WTC11 (cell line): ENCODE results near the gene ELMO1.

Experiments used
- CTCF ChIP-seq: fragments of 200-600 bp; IDR thresholded peaks from 2 replicates; pipeline ENCODE4 v1.8.0; 2022; ENCODE audit warnings: antibody characterized with exemption
- MXD4 ChIP-seq: fragments of 250-450 bp; sonication (Bioruptor Pico); IDR thresholded peaks from 2 replicates; pipeline ENCODE4 v1.8.0; 2021; ENCODE audit warnings: mild to moderate bottlenecking, moderate library complexity, borderline replicate concordance
- TF ChIP-seq, protein P1 (sequence below): sonication (generic); formaldehyde crosslinking; IDR thresholded peaks from 2 replicates; pipeline ENCODE4 v1.8.0; 2022; ENCODE audit warnings: mild to moderate bottlenecking, missing genetic modification reagents
- TF ChIP-seq, protein P2 (sequence below): sonication (generic); formaldehyde crosslinking; IDR thresholded peaks from 2 replicates; pipeline ENCODE4 v1.8.1; 2023; ENCODE audit warnings: mild to moderate bottlenecking, missing genetic modification reagents

DNA sequence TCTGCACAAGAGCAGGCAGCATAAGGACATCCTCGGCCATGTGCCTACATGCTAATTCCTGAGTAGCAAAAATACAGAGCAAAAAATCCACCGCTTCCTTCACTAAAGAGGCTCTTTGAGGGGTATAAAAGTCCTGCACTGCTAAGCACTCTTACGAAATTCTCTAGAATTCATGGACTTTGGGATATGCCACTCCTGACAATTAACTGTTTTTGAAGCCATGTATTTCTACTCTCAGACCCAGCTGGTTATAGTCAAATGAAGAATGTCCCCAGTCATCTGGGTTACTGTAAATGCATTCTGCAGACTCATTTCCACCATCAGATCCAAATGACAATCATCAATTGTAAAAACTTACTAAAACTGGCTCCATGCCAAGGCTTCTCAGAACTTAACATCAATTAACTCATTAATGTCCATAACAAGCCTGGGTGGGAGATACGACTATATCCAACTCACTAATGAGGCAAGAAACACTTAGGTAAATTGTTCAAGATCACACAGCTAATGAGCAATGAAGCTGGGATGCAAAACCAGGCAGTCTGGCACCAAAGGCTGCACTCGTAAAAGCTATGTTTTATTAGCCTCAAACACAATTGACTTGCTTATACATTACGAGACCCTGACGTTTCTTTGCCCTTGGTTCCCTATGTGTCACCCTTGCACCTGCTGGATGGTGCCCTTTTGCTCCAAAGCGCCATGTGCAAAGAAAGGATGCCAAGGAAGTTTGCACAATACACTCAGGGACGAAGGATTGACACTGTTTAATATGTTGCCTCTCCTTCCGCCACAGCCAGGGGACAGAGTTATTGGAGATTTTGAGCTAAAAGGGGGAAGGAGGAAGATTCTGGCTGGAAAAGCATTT is 250.4 kb downstream of the ELMO1 start:
- TF ChIP-seq CTCF (no peak), MXD4 (CRISPR knock-in tag) (no peak)
- TF ChIP-seq, protein P1, sequence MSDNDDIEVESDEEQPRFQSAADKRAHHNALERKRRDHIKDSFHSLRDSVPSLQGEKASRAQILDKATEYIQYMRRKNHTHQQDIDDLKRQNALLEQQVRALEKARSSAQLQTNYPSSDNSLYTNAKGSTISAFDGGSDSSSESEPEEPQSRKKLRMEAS: no peak
- TF ChIP-seq, protein P2, sequence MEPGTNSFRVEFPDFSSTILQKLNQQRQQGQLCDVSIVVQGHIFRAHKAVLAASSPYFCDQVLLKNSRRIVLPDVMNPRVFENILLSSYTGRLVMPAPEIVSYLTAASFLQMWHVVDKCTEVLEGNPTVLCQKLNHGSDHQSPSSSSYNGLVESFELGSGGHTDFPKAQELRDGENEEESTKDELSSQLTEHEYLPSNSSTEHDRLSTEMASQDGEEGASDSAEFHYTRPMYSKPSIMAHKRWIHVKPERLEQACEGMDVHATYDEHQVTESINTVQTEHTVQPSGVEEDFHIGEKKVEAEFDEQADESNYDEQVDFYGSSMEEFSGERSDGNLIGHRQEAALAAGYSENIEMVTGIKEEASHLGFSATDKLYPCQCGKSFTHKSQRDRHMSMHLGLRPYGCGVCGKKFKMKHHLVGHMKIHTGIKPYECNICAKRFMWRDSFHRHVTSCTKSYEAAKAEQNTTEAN (CRISPR knock-in tag): no peak
